ENCODE data around the gene TMEM114.

GRCh38 chr16:8600144-8600775 is 9.9 kb upstream of the TMEM114 start:
- TF ChIP-seq, protein P1, sequence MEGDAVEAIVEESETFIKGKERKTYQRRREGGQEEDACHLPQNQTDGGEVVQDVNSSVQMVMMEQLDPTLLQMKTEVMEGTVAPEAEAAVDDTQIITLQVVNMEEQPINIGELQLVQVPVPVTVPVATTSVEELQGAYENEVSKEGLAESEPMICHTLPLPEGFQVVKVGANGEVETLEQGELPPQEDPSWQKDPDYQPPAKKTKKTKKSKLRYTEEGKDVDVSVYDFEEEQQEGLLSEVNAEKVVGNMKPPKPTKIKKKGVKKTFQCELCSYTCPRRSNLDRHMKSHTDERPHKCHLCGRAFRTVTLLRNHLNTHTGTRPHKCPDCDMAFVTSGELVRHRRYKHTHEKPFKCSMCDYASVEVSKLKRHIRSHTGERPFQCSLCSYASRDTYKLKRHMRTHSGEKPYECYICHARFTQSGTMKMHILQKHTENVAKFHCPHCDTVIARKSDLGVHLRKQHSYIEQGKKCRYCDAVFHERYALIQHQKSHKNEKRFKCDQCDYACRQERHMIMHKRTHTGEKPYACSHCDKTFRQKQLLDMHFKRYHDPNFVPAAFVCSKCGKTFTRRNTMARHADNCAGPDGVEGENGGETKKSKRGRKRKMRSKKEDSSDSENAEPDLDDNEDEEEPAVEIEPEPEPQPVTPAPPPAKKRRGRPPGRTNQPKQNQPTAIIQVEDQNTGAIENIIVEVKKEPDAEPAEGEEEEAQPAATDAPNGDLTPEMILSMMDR (IDR thresholded peaks at IDR 0.05) = no peak
- no peak for TF ChIP-seq POLR2AphosphoS5 (IDR thresholded peaks at IDR 0.05)
- no peak for TF ChIP-seq POLR2A (IDR thresholded peaks at IDR 0.05)
